Glutamatergic neuron (in vitro differentiated cells): Measurements from ENCODE around the gene CAMTA1. TPM values are rescaled to one million over a fixed set of nuclear protein-coding genes. Genes with fewer than 3 reads are reported as not detected.

Experiments
- DNase-seq: peaks from one replicate; pipeline ENCODE4 v3.0.0; 2022
- H3K27ac Mint-ChIP-seq: one replicate; pipeline ENCODE4 v1.8.0; 2020; ENCODE audit warnings: mild to moderate bottlenecking, mixed read lengths, inconsistent platforms; ENCODE audit not compliant: unreplicated experiment
- H3K27me3 Mint-ChIP-seq: one replicate; pipeline ENCODE4 v1.8.0; 2020; ENCODE audit warnings: mild to moderate bottlenecking, moderate library complexity, mixed read lengths, inconsistent platforms; ENCODE audit not compliant: unreplicated experiment
- H3K36me3 Mint-ChIP-seq: one replicate; pipeline ENCODE4 v1.8.0; 2020; ENCODE audit warnings: mild to moderate bottlenecking, mixed read lengths, inconsistent platforms; ENCODE audit not compliant: unreplicated experiment
- H3K4me1 Mint-ChIP-seq: one replicate; pipeline ENCODE4 v1.8.0; 2020; ENCODE audit warnings: mild to moderate bottlenecking, low read depth, mixed read lengths, inconsistent platforms; ENCODE audit not compliant: unreplicated experiment
- H3K4me3 Mint-ChIP-seq: one replicate; pipeline ENCODE4 v1.8.0; 2020; ENCODE audit warnings: mild to moderate bottlenecking, mixed read lengths, inconsistent platforms; ENCODE audit not compliant: unreplicated experiment
- H3K9me3 Mint-ChIP-seq: one replicate; pipeline ENCODE4 v1.8.0; 2020; ENCODE audit warnings: mild to moderate bottlenecking, moderate library complexity, mixed read lengths, inconsistent platforms; ENCODE audit not compliant: unreplicated experiment
- total RNA-seq: library from RNA; stranded (reverse); fragmentation: NEBNext Ultra II Directional; extraction: Animal tissue kit (Norgen Biotek cat#: 25700); gene quantifications from one replicate; pipeline ENCODE4 v1.2.1, GENCODE V29; 2021; ENCODE audit not compliant: unreplicated experiment
- TF ChIP-seq, protein P1 (sequence below): fragments of 200-600 bp; sonication (generic); IDR thresholded peaks from one replicate; pipeline ENCODE4 v1.5.0; 2021; ENCODE audit not compliant: partially characterized antibody, unreplicated experiment

CAMTA1 gene
- total RNA-seq, 1 donor from 2014 or later = 77.2 TPM

DNA sequence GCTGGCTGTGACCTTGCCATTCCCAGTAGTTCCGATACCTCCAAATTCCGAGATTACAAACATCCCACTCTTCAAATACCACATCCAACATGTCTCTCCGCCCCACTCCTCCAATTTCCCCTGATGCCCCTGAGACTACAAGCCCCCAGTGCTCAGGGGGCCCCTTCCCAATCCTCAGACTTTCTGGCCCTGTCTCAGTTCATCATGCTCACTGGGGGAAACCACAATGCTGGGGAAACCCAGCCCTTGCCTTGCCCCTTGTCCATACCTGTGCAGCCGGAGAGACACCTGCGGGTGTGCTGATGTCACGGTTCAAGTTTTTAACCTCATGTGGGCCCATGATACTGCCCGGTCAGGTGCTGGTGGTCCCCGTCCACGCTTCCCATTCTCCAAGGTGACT lies 226.6 kb downstream of the CAMTA1 start:
- Mint-ChIP-seq H3K4me1 (no peaks in the 10 kb centered on the region), H3K36me3 (no peaks in the 10 kb centered on the region), H3K9me3 (peaks cover 7% of the 10 kb centered on the region), H3K27me3 (peaks cover 3% of the 10 kb centered on the region), H3K4me3 (no peak overlapping the region), H3K27ac (no peak overlapping the region)
- no peak for DNase-seq
- TF ChIP-seq, protein P1, sequence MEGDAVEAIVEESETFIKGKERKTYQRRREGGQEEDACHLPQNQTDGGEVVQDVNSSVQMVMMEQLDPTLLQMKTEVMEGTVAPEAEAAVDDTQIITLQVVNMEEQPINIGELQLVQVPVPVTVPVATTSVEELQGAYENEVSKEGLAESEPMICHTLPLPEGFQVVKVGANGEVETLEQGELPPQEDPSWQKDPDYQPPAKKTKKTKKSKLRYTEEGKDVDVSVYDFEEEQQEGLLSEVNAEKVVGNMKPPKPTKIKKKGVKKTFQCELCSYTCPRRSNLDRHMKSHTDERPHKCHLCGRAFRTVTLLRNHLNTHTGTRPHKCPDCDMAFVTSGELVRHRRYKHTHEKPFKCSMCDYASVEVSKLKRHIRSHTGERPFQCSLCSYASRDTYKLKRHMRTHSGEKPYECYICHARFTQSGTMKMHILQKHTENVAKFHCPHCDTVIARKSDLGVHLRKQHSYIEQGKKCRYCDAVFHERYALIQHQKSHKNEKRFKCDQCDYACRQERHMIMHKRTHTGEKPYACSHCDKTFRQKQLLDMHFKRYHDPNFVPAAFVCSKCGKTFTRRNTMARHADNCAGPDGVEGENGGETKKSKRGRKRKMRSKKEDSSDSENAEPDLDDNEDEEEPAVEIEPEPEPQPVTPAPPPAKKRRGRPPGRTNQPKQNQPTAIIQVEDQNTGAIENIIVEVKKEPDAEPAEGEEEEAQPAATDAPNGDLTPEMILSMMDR = no peak

DNA sequence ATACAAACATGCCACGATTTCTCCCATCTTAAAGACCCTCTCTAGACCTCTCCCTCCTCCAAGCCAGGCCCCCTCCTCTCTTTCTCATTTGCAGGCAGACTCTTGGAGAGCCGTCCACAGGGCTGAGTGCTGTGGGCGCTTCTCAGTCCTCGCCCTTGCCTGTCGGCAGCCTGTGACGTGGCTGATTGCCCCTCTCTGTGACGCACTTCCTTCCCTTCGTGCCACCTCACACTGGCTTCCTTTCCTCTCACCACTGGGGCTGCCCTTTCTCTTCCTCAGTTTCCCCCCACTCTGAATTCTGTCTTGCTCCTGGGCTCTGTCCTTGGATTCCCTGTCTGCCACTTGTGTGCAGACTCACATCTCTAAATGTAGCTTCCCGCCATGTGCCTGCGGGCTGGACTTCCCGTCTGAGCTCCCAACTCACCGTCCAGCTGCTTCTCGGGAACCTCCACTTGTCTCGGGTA lies 227.2 kb downstream of the CAMTA1 start:
- Mint-ChIP-seq H3K27ac (no peak overlapping the region), H3K9me3 (peaks cover 7% of the 10 kb centered on the region), H3K27me3 (peaks cover 3% of the 10 kb centered on the region), H3K4me3 (no peak overlapping the region), H3K4me1 (no peaks in the 10 kb centered on the region), H3K36me3 (no peaks in the 10 kb centered on the region)
- TF ChIP-seq, protein P1 = no peak
- no peak for DNase-seq

DNA sequence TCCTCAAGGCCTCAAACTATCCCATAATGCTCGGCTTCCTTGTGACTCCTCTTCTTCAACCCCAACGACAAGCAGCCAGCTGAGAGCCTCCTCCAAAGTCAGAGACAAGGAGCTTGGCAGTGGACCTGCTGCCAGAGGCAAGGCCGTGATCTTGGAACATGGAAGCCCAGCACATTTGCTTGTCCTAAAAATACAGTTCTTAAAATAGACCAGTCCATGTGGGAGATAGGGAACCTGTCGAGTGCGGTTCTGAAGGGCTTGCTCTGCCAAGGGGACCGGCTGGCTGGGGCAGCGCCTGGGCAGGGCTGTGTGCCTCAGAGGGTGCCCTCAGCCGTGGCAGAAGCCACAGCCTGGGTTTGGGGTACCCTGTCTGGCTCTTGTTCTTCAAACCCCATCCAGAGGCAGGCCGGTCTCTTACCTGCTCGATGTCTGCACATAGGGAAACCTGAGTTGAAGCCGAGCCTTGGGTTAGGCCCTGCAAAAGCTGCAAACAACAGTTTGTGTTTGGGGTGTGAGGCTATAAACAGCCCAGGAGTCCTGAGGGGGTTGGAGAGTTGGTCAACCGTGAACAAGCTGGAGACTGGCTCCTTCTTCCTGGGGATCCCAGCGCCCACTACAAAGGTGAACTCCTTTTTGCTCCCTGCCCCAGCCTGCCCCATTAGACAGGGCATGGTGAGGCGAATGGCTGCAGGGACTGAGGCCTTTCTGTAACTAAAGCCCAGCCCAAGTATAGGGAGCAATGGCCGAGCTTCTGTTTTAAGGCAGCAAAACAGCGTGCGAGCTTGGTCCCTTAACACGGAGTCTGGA lies 228.8 kb downstream of the CAMTA1 start:
- Mint-ChIP-seq H3K36me3 (no peaks in the 10 kb centered on the region), H3K27ac (no peak overlapping the region), H3K27me3 (peaks cover 3% of the 10 kb centered on the region), H3K9me3 (peaks cover 5% of the 10 kb centered on the region), H3K4me3 (no peak overlapping the region), H3K4me1 (no peaks in the 10 kb centered on the region)
- no peak for DNase-seq
- TF ChIP-seq, protein P1 = no peak

DNA sequence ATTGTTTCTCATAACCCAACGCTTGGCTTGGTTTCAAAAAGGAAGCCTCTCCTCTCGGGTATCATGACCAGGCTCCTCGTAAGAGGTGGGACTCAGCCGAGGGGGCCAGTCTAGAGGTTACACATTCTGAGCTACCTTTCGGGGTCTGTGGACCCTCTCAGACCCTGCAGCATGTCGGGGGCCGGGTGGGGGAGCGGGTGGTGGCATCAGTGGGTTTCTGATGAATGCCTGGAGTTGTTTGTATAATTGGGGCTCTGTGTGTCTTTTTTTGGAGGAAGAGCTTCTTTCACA lies 229.3 kb downstream of the CAMTA1 start:
- no peaks in the 10 kb centered on the region for H3K36me3 Mint-ChIP-seq
- no peak overlapping the region for H3K4me3 Mint-ChIP-seq
- H3K27ac Mint-ChIP-seq = no peak overlapping the region
- peaks cover 5% of the 10 kb centered on the region for H3K9me3 Mint-ChIP-seq
- H3K4me1 Mint-ChIP-seq = peaks cover 2% of the 10 kb centered on the region
- TF ChIP-seq, protein P1 = no peak
- DNase-seq = no peak
- peaks cover 3% of the 10 kb centered on the region for H3K27me3 Mint-ChIP-seq

DNA sequence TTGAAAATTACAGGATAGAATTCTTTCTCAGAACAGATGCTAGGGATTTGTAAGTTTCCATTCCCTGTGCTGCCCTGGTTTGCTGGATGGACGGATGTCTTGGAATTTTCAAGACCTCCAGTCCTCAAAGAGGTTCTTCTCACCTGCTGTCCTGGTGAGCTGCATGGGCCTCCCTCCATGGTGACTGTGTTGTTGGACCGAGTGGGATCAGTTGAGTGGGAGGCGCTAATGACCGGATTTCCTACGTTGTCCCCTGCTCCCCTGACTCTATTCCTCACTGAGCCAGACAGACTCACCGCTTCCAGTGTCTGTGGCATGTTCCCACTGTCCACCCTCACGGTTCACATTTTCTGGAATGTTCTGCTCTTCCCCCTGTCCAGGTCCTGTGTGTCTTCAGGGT lies 229.8 kb downstream of the CAMTA1 start:
- H3K9me3 Mint-ChIP-seq = peaks cover 5% of the 10 kb centered on the region
- peaks cover 2% of the 10 kb centered on the region for H3K4me1 Mint-ChIP-seq
- H3K36me3 Mint-ChIP-seq = no peaks in the 10 kb centered on the region
- peaks cover 3% of the 10 kb centered on the region for H3K27me3 Mint-ChIP-seq
- no peak overlapping the region for H3K4me3 Mint-ChIP-seq
- no peak for DNase-seq
- no peak overlapping the region for H3K27ac Mint-ChIP-seq
- TF ChIP-seq, protein P1 = no peak
